CD14-positive monocyte (primary cell): Measurements from ENCODE around the gene MAPK1. TPM values are rescaled to one million over a fixed set of nuclear protein-coding genes. Genes with fewer than 3 reads are reported as not detected.

Experiments used
- DNase-seq, 3 donors: peaks; one replicate each; pipeline ENCODE4 v3.0.0-alpha.2; 2011 to 2022
- H2AFZ ChIP-seq: 2 replicates; pipeline ENCODE4 v1.6.0; 2012; ENCODE audit warnings: mild to moderate bottlenecking, low read depth, low read length, inconsistent platforms; ENCODE audit not compliant: insufficient read depth, poor library complexity, severe bottlenecking
- H3K27ac ChIP-seq, 2 donors: 1 replicate in 1 of 2; 2 replicates in 1 of 2; pipeline ENCODE4 v1.5.1; 2012 to 2013; ENCODE audit warnings: low read length in 2 of 2, control low read depth in 1 of 2, inconsistent platforms in 1 of 2, low read depth in 1 of 2, mild to moderate bottlenecking in 1 of 2
- H3K27me3 ChIP-seq, 2 donors: one replicate each; pipeline versions ENCODE4 v1.6.0 to v1.6.1; 2011 to 2013; ENCODE audit warnings: low read length in 2 of 2; ENCODE audit not compliant: control insufficient read depth in 2 of 2, insufficient read depth in 2 of 2
- H3K36me3 ChIP-seq, 2 donors: replicated peaks in 1 of 2; 1 replicate in 1 of 2; 2 replicates in 1 of 2; pipeline versions ENCODE4 v1.5.1 to v1.6.1; 2012 to 2013; ENCODE audit warnings: low read length in 2 of 2, control low read depth in 1 of 2, inconsistent platforms in 1 of 2, mild to moderate bottlenecking in 1 of 2; ENCODE audit not compliant: insufficient read depth in 2 of 2, control insufficient read depth in 1 of 2
- H3K4me1 ChIP-seq, 2 donors: 1 replicate in 1 of 2; 2 replicates in 1 of 2; pipeline versions ENCODE4 v1.5.1 to v1.6.1; 2012 to 2013; ENCODE audit warnings: low read length in 2 of 2, control low read depth in 1 of 2, inconsistent platforms in 1 of 2, mild to moderate bottlenecking in 1 of 2, moderate library complexity in 1 of 2; ENCODE audit not compliant: insufficient read depth in 2 of 2, control insufficient read depth in 1 of 2
- H3K4me2 ChIP-seq: replicated peaks from 2 replicates; pipeline ENCODE3; 2012; ENCODE audit warnings: low read length, moderate library complexity, mild to moderate bottlenecking; ENCODE audit not compliant: poor library complexity, severe bottlenecking; ENCODE audit errors: extremely low read depth
- H3K4me3 ChIP-seq, 3 experiments: fragments of 200-600 bp in 1 of 3; sonication (generic) in 1 of 3; replicated peaks in 1 of 3; 1 replicate in 2 of 3; 2 replicates in 1 of 3; pipeline ENCODE4 v1.5.1; 2011 to 2013; ENCODE audit warnings: low read length in 3 of 3, mild to moderate bottlenecking in 3 of 3, control low read depth in 2 of 3, low read depth in 2 of 3, inconsistent platforms in 1 of 3, moderate library complexity in 1 of 3
- H3K79me2 ChIP-seq: 2 replicates; pipeline ENCODE4 v1.6.0; 2012; ENCODE audit warnings: mild to moderate bottlenecking, control low read depth, inconsistent platforms, low read length, moderate library complexity; ENCODE audit not compliant: insufficient read depth
- H3K9ac ChIP-seq: 2 replicates; pipeline ENCODE4 v1.6.0; 2017; ENCODE audit warnings: low read length, mild to moderate bottlenecking; ENCODE audit not compliant: insufficient read depth, poor library complexity, severe bottlenecking
- H3K9me3 ChIP-seq, 2 donors: replicated peaks in 1 of 2; 1 replicate in 1 of 2; 2 replicates in 1 of 2; pipeline versions ENCODE4 v1.5.1 to v1.6.1; 2012 to 2013; ENCODE audit warnings: low read length in 2 of 2, control low read depth in 1 of 2; ENCODE audit not compliant: control insufficient read depth in 1 of 2, insufficient read depth in 1 of 2
- H4K20me1 ChIP-seq: 2 replicates; pipeline ENCODE4 v1.6.0; 2012; ENCODE audit warnings: mild to moderate bottlenecking, low read length, control low read depth, moderate library complexity; ENCODE audit not compliant: insufficient read depth
- H3K27ac Mint-ChIP-seq, 7 donors: one replicate each; pipeline ENCODE4 v1.8.0; 2020; ENCODE audit warnings: mild to moderate bottlenecking in 7 of 7, mixed read lengths in 7 of 7, moderate library complexity in 6 of 7, inconsistent platforms in 2 of 7
- H3K27me3 Mint-ChIP-seq, 3 donors: one replicate each; pipeline ENCODE4 v1.8.0; 2021 to 2022; ENCODE audit warnings: low read depth in 3 of 3, mild to moderate bottlenecking in 3 of 3, mixed read lengths in 3 of 3, moderate library complexity in 3 of 3, inconsistent platforms in 1 of 3
- H3K36me3 Mint-ChIP-seq, 2 donors: one replicate each; pipeline ENCODE4 v1.8.0; 2020; ENCODE audit warnings: mixed read lengths in 2 of 2, inconsistent platforms in 1 of 2, mild to moderate bottlenecking in 1 of 2
- H3K4me1 Mint-ChIP-seq: one replicate; pipeline ENCODE4 v1.8.0; 2020; ENCODE audit warnings: mild to moderate bottlenecking, mixed read lengths
- H3K4me3 Mint-ChIP-seq, 2 donors: one replicate each; pipeline ENCODE4 v1.8.0; 2020; ENCODE audit warnings: mild to moderate bottlenecking in 2 of 2, mixed read lengths in 2 of 2, moderate library complexity in 1 of 2
- H3K9me3 Mint-ChIP-seq, 7 donors: one replicate each; pipeline ENCODE4 v1.8.0; 2020 to 2022; ENCODE audit warnings: mixed read lengths in 7 of 7, mild to moderate bottlenecking in 6 of 7, moderate library complexity in 6 of 7, inconsistent platforms in 2 of 7
- CTCF ChIP-seq: fragments of 200-600 bp; IDR thresholded peaks from one replicate; pipeline ENCODE4 v1.8.0; 2022; ENCODE audit warnings: antibody characterized with exemption, mild to moderate bottlenecking
- WGBS: methylation state at CpG from one replicate; pipeline ENCODE4 v1.1.5; 2013; ENCODE audit warnings: missing lambda C conversion rate; ENCODE audit not compliant: insufficient coverage; 5-methylcytosine and 5-hydroxymethylcytosine counted together
- intact Hi-C, 2 donors: fragments of 100-400 bp; cut with micrococcal nuclease; formaldehyde crosslinking; loops; one replicate each; pipeline versions ENCODE4 v1.15.0 to v1.15.1; 2023
- polyA plus RNA-seq, 3 donors: library from polyadenylated mRNA; depleted of rRNA in 1 of 3; unstranded in 2 of 3; stranded (reverse) in 1 of 3; fragments of 300-500 nt in 2 of 3; fragments of >200 nt in 1 of 3; fragmentation: Illumina TruSeq in 2 of 3; gene quantifications; 1 replicate in 2 of 3; 2 replicates in 1 of 3; pipeline ENCODE4 v1.2.3, GENCODE V29; 2012 to 2021

The MAPK1 gene
- polyA plus RNA-seq, 3 donors, result 47.0 to 148 (median 118) TPM

DNA sequence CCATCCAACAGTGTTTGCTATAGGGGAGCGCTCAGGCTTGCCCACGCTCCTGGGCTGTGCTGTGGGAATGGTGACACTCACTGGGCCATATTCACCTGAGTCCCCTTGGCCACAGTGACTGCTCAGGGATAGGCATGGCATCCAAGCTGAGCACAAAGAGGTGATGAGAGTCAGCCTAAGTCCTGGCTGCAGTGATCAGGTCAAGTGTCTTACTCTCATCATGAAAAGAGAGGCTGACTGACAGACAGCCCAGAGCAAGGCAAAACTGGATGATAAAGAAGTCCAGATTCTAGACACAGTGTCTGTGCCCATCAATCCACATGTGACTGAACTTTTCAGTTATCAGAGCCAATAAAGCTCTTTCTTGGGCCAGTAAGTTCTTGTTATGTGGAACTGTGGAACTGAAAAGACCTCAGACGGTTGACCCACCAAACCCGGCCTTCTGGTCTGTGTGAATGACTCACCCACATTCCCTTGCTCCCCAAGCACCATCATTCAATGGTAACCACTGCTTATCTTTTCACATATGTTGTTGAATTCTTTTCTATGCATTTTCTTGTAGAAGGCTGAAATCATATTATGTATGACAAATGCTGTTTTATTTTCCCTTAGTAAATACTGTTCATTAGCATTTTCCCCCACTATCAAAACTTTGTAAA, 88.6 kb downstream of the MAPK1 start:
- Histone ChIP-seq H3K27me3 (no peaks in the 10 kb centered on the region), H4K20me1 (peaks cover 49% of the 10 kb centered on the region), H3K36me3 (peaks cover 31 to 83% of the 10 kb centered on the region in 2 donors), H3K79me2 (no peaks in the 10 kb centered on the region), H3K4me3 (no peak overlapping the region), H3K9me3 (no peaks in the 10 kb centered on the region), H3K4me1 (peaks cover 0 to 4% of the 10 kb centered on the region in 2 donors), H2AFZ (no peak overlapping the region), H3K27ac (peak overlapping the region in 1 of 2 donors; percentile 18), H3K4me2 (no peak overlapping the region), H3K9ac (no peak overlapping the region)
- Mint-ChIP-seq H3K9me3 (peaks cover 0 to 1% (median 0%) of the 10 kb centered on the region in 7 donors), H3K27me3 (peaks cover 0 to 1% (median 1%) of the 10 kb centered on the region in 3 donors), H3K4me3 (no peak overlapping the region), H3K36me3 (peaks cover 49 to 86% of the 10 kb centered on the region in 2 donors), H3K4me1 (peaks cover 3% of the 10 kb centered on the region), H3K27ac (peak overlapping the region in 3 of 7 donors; percentile 33 to 60 (median 53))
- intact Hi-C loops, result no loop called here
- no peak for DNase-seq
- no CpG with 5 or more reads among the region's 4 CpGs for WGBS
- TF ChIP-seq CTCF, result no peak

- Histone ChIP-seq H3K27me3 (no peaks in the 10 kb centered on the region), H3K4me1 (peaks cover 11 to 21% of the 10 kb centered on the region in 2 donors), H3K79me2 (peaks cover 14% of the 10 kb centered on the region), H3K36me3 (peaks cover 59 to 83% of the 10 kb centered on the region in 2 donors), H3K4me2 (no peak overlapping the region), H2AFZ (no peak overlapping the region), H3K9ac (no peak overlapping the region), H3K27ac (peak overlapping the region in 1 of 2 donors; percentile 85), H3K9me3 (no peaks in the 10 kb centered on the region), H4K20me1 (peaks cover 49% of the 10 kb centered on the region), H3K4me3 (no peak overlapping the region)
- TF ChIP-seq CTCF, result no peak
- peak overlapping the region in 4 of 7 donors; percentile 54 to 96 (median 92) for H3K27ac Mint-ChIP-seq
- WGBS, result no CpG with 5 or more reads among the region's 4 CpGs
- H3K36me3 Mint-ChIP-seq, result peaks cover 70 to 89% of the 10 kb centered on the region in 2 donors
- H3K4me3 Mint-ChIP-seq, result no peak overlapping the region
- H3K4me1 Mint-ChIP-seq, result peaks cover 19% of the 10 kb centered on the region
- intact Hi-C loops, result no loop called here
- DNase-seq, result no peak
- H3K9me3 Mint-ChIP-seq, result peaks cover 0 to 3% (median 0%) of the 10 kb centered on the region in 7 donors
- peaks cover 0 to 3% (median 3%) of the 10 kb centered on the region in 3 donors for H3K27me3 Mint-ChIP-seq
Measured at GRCh38 chr22:21771631-21771976, 95.8 kb downstream of the MAPK1 start.
